Neural cell (in vitro differentiated cells): ENCODE results near the gene SH3PXD2B.

ENCODE experiments used
- EP300 ChIP-seq: fragments of 450-650 bp; conservative IDR thresholded peaks from 2 replicates; pipeline ENCODE4 v1.6.1; 2014; ENCODE audit warnings: antibody characterized with exemption, mild to moderate bottlenecking, moderate library complexity; ENCODE audit not compliant: poor library complexity, severe bottlenecking
- POLR2AphosphoS5 ChIP-seq: IDR thresholded peaks from 2 replicates; pipeline ENCODE4 v1.6.1; 2012
- TF ChIP-seq, protein P1 (sequence below): fragments of 450-650 bp; IDR thresholded peaks from 2 replicates; pipeline ENCODE4 v1.5.1; 2014; ENCODE audit warnings: antibody characterized with exemption, mild to moderate bottlenecking, moderate library complexity; ENCODE audit not compliant: poor library complexity, severe bottlenecking
- TF ChIP-seq, protein P2 (sequence below): IDR thresholded peaks from 2 replicates; pipeline ENCODE4 v1.6.1; 2012; ENCODE audit warnings: borderline replicate concordance

DNA sequence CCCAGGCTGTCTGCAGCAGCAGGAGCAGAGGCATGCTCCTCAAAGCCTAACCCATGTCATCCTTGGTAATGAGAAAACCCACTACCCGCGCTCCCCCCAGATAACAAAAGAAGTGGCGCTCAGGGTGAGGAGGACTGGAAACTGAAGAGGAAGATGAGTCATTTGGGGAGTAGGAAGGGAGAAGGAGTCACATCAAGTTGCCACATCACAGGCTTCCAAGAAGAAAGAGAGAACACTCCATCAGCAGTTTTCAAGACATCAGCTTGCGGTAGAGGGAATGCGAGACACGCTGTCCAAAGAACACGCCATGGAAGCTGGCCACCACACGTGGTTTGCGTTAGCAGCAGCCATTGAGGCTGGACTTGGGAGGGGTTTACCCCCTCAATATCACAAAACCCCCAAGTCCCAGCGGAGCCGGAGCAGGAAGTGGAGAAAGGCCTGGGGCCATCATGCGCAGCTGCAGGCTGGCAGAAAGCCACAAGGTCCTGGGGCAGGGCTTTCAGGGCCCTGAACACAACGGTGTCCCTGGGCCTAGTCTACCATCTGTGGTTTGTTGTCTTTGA is 41.5 kb downstream of the SH3PXD2B start:
- TF ChIP-seq, protein P1, sequence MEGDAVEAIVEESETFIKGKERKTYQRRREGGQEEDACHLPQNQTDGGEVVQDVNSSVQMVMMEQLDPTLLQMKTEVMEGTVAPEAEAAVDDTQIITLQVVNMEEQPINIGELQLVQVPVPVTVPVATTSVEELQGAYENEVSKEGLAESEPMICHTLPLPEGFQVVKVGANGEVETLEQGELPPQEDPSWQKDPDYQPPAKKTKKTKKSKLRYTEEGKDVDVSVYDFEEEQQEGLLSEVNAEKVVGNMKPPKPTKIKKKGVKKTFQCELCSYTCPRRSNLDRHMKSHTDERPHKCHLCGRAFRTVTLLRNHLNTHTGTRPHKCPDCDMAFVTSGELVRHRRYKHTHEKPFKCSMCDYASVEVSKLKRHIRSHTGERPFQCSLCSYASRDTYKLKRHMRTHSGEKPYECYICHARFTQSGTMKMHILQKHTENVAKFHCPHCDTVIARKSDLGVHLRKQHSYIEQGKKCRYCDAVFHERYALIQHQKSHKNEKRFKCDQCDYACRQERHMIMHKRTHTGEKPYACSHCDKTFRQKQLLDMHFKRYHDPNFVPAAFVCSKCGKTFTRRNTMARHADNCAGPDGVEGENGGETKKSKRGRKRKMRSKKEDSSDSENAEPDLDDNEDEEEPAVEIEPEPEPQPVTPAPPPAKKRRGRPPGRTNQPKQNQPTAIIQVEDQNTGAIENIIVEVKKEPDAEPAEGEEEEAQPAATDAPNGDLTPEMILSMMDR: no peak
- TF ChIP-seq POLR2AphosphoS5: no peak
- TF ChIP-seq EP300: no peak
- TF ChIP-seq, protein P2, sequence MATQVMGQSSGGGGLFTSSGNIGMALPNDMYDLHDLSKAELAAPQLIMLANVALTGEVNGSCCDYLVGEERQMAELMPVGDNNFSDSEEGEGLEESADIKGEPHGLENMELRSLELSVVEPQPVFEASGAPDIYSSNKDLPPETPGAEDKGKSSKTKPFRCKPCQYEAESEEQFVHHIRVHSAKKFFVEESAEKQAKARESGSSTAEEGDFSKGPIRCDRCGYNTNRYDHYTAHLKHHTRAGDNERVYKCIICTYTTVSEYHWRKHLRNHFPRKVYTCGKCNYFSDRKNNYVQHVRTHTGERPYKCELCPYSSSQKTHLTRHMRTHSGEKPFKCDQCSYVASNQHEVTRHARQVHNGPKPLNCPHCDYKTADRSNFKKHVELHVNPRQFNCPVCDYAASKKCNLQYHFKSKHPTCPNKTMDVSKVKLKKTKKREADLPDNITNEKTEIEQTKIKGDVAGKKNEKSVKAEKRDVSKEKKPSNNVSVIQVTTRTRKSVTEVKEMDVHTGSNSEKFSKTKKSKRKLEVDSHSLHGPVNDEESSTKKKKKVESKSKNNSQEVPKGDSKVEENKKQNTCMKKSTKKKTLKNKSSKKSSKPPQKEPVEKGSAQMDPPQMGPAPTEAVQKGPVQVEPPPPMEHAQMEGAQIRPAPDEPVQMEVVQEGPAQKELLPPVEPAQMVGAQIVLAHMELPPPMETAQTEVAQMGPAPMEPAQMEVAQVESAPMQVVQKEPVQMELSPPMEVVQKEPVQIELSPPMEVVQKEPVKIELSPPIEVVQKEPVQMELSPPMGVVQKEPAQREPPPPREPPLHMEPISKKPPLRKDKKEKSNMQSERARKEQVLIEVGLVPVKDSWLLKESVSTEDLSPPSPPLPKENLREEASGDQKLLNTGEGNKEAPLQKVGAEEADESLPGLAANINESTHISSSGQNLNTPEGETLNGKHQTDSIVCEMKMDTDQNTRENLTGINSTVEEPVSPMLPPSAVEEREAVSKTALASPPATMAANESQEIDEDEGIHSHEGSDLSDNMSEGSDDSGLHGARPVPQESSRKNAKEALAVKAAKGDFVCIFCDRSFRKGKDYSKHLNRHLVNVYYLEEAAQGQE: no peak
